K562 (cell line): ENCODE data around the gene ELK1. TPM values are rescaled to one million over a fixed set of nuclear protein-coding genes. Genes with fewer than 3 reads are reported as not detected.

Experiments
- CBFA2T3 ChIP-seq: fragments of 450-650 bp; IDR thresholded peaks from 2 replicates; pipeline ENCODE4 v1.6.1; 2017
- CHD2 ChIP-seq: IDR thresholded peaks from 2 replicates; pipeline ENCODE4 v1.6.1; 2011; ENCODE audit warnings: low read depth, low read length
- COPS2 ChIP-seq: fragments of 450-650 bp; conservative IDR thresholded peaks from 2 replicates; pipeline ENCODE4 v1.6.1; 2016; ENCODE audit warnings: mild to moderate bottlenecking, moderate library complexity
- CREB3 ChIP-seq: fragments of 450-650 bp; conservative IDR thresholded peaks from 2 replicates; pipeline ENCODE4 v1.6.1; 2016; ENCODE audit warnings: missing genetic modification characterization, low read depth, mild to moderate bottlenecking, missing compliant biosample characterization, moderate library complexity
- DPF2 ChIP-seq: fragments of 450-650 bp; IDR thresholded peaks from 2 replicates; pipeline ENCODE4 v1.6.1; 2016
- E2F5 ChIP-seq: sonication (generic); formaldehyde crosslinking; IDR thresholded peaks from 2 replicates; pipeline ENCODE4 v1.8.0; 2022; ENCODE audit warnings: mild to moderate bottlenecking, missing genetic modification reagents
- ETV6 ChIP-seq, 3 experiments: fragments of 150-350 bp in 1 of 3; sonication (generic) in 1 of 3; formaldehyde crosslinking in 1 of 3; IDR thresholded peaks; 2 replicates each; pipeline versions ENCODE4 v1.6.1 to v1.8.0; 2014 to 2022; ENCODE audit warnings: borderline replicate concordance in 2 of 3, low read depth in 2 of 3, antibody characterized with exemption in 1 of 3, low read length in 1 of 3, mild to moderate bottlenecking in 1 of 3, missing genetic modification reagents in 1 of 3
- EZH2 ChIP-seq: IDR thresholded peaks from 2 replicates; pipeline ENCODE4 v1.6.1; 2012; ENCODE audit warnings: low read depth, mild to moderate bottlenecking, inconsistent platforms, low read length, borderline replicate concordance
- HINFP ChIP-seq: fragments of 450-650 bp; conservative IDR thresholded peaks from 2 replicates; pipeline ENCODE4 v1.6.1; 2016; ENCODE audit warnings: missing genetic modification characterization, low read depth, mild to moderate bottlenecking, control low read depth, missing compliant biosample characterization
- MAFF ChIP-seq: IDR thresholded peaks from 2 replicates; pipeline ENCODE4 v1.6.1; 2012; ENCODE audit warnings: low read length, improper control_type of control experiment
- MNT ChIP-seq, 2 experiments: fragments of 450-650 bp; conservative IDR thresholded peaks; 2 replicates each; pipeline ENCODE4 v1.6.1; 2017; ENCODE audit warnings: mild to moderate bottlenecking in 2 of 2, moderate library complexity in 2 of 2
- NCOA6 ChIP-seq: fragments of 450-650 bp; IDR thresholded peaks from 2 replicates; pipeline ENCODE4 v1.6.1; 2017; ENCODE audit warnings: mild to moderate bottlenecking
- PCBP1 ChIP-seq: fragments of 200-400 bp; formaldehyde crosslinking; IDR thresholded peaks from 2 replicates; pipeline ENCODE4 v1.6.1; 2018; ENCODE audit warnings: mild to moderate bottlenecking, low read depth, low read length; ENCODE audit not compliant: poor library complexity, severe bottlenecking
- RBM39 ChIP-seq: fragments of 200-400 bp; formaldehyde crosslinking; optimal IDR thresholded peaks from 2 replicates; pipeline ENCODE3; 2018; ENCODE audit warnings: low read depth, low read length
- SP1 ChIP-seq: sonication (generic); formaldehyde crosslinking; IDR thresholded peaks from 2 replicates; pipeline ENCODE4 v1.8.1; 2022; ENCODE audit warnings: mild to moderate bottlenecking, missing genetic modification reagents
- THRA ChIP-seq: fragments of 450-650 bp; IDR thresholded peaks from 2 replicates; pipeline ENCODE4 v1.6.1; 2017; ENCODE audit warnings: mild to moderate bottlenecking, moderate library complexity
- ZBTB34 ChIP-seq: fragments of 250-450 bp; sonication (Bioruptor Pico); IDR thresholded peaks from 2 replicates; pipeline ENCODE4 v1.8.0; 2021; ENCODE audit warnings: mild to moderate bottlenecking, moderate library complexity
- ZNF41 ChIP-seq: fragments of 250-450 bp; sonication (Bioruptor Pico); conservative IDR thresholded peaks from 2 replicates; pipeline ENCODE4 v1.4.0; 2020; ENCODE audit warnings: mild to moderate bottlenecking
- polyA plus RNA-seq, 8 experiments: library from polyadenylated mRNA; depleted of rRNA in 4 of 8; stranded (reverse) in 5 of 8; unstranded in 3 of 8; fragments of >200 nt; fragmentation: Nextera tagmentation in 2 of 8; fragmentation: Illumina TruSeq in 1 of 8; extraction: Ambion mirVana in 2 of 8; extraction: Trizol in 1 of 8; gene quantifications; 2 replicates each; pipeline versions ENCODE4 v1.2.1 to v1.2.3, GENCODE V29; 2011 to 2014; ENCODE audit warnings: inconsistent platforms in 1 of 8, missing spikeins in 1 of 8
- total RNA-seq, 7 experiments: library from RNA; depleted of rRNA in 6 of 7; stranded (reverse); fragments of >200 nt in 6 of 7; fragmentation: Illumina TruSeq in 2 of 7; extraction: Trizol in 2 of 7; gene quantifications; 2 replicates each; pipeline versions ENCODE4 v1.2.1 to v1.2.3, GENCODE V29; 2011 to 2021; ENCODE audit warnings: low replicate concordance in 1 of 7

The ELK1 gene
- total and polyA plus RNA-seq, 9 of the 15 experiments (the other 6 are each of a cell fraction or from before 2014, with no cell fraction given) = 4.4 to 74.9 (median 26.5) TPM

GRCh38 chrX:47658684-47659420 lies 8.5 kb upstream of the ELK1 start, which contains the start of gene UXT (continued):
- TF ChIP-seq ETV6 (IDR thresholded peaks at IDR 0.05; ENCODE audit: borderline replicate concordance in 1 of 2, low read depth in 2 of 2, low read length in 1 of 2) (no peak), ETV6 (CRISPR knock-in tag; IDR thresholded peaks at IDR 0.05; ENCODE audit: borderline replicate concordance) (no peak), DPF2 (no peak), CHD2 (peak; percentile 87), THRA (no peak), ZBTB34 (CRISPR knock-in tag) (no peak), RBM39 (no peak), CREB3 (tag) (no peak), CBFA2T3 (no peak), PCBP1 (no peak), HINFP (tag) (no peak), ZNF41 (no peak), SP1 (CRISPR knock-in tag) (peak; percentile 88), MAFF (no peak), EZH2 (no peak), NCOA6 (no peak), COPS2 (no peak), E2F5 (CRISPR knock-in tag) (no peak), MNT (conservative IDR thresholded peaks at IDR 0.05) (peak; percentile 92 to 95)
